GM12865 (cell line): ENCODE results near the gene RNF186.

Source experiments
- DNase-seq: peaks from one replicate; pipeline ENCODE4 v3.0.0; 2010; ENCODE audit warnings: low read depth
- H3K4me3 ChIP-seq: 2 replicates; pipeline ENCODE4 v1.5.1; 2011; ENCODE audit warnings: mild to moderate bottlenecking, low read depth, low read length, control low read depth
- TF ChIP-seq, protein P1 (sequence below): IDR thresholded peaks from 2 replicates; pipeline ENCODE4 v1.5.1; 2011; ENCODE audit warnings: low read length, control low read depth, low read depth, inconsistent platforms; ENCODE audit not compliant: insufficient read depth; ENCODE audit errors: missing control alignments

Gene RNF186

DNA sequence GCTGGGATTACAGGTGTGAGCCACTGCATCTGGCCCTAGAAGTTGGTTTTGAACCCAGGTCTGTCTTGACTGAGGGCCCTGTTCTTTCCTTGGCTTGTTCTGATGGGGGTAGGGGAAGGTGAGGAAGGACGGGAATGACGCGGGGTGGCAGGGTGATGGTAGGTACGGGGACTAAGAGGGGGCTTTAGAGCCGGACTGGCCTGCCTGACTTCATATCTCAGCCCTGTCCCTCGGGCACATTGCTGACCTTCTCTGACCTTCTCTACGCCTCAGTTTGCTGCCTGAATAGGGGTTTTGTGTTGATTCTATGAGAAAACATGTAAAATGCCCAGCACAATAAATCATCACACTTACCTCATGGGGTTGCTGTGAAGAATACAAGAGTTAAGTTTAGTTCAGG lies 6.7 kb downstream of the RNF186 start:
- no peak for DNase-seq
- H3K4me3 ChIP-seq, result no peak overlapping the region
- TF ChIP-seq, protein P1, sequence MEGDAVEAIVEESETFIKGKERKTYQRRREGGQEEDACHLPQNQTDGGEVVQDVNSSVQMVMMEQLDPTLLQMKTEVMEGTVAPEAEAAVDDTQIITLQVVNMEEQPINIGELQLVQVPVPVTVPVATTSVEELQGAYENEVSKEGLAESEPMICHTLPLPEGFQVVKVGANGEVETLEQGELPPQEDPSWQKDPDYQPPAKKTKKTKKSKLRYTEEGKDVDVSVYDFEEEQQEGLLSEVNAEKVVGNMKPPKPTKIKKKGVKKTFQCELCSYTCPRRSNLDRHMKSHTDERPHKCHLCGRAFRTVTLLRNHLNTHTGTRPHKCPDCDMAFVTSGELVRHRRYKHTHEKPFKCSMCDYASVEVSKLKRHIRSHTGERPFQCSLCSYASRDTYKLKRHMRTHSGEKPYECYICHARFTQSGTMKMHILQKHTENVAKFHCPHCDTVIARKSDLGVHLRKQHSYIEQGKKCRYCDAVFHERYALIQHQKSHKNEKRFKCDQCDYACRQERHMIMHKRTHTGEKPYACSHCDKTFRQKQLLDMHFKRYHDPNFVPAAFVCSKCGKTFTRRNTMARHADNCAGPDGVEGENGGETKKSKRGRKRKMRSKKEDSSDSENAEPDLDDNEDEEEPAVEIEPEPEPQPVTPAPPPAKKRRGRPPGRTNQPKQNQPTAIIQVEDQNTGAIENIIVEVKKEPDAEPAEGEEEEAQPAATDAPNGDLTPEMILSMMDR, result no peak

DNA sequence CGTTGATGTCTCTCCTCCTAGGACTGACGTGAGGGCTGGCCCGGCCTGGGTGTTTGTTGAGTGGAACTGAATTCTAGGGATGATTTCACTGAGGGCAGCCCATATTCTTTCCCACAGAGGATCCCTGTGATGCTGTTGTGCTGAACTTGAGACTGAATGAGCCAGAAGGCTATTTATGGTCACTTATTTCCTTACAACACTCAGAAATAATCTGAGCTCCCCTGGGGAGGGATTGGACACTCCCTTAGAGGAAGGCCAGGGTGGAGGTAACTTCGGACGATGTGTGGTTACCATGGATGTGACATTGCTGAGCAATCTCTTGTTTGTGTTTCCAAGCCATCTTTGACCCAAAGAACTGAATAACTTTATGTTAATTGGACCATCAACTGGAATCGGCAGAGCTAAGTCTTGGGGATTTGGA lies 10.2 kb downstream of the RNF186 start:
- H3K4me3 ChIP-seq, result no peak overlapping the region
- no peak for DNase-seq
- TF ChIP-seq, protein P1, result no peak

DNA sequence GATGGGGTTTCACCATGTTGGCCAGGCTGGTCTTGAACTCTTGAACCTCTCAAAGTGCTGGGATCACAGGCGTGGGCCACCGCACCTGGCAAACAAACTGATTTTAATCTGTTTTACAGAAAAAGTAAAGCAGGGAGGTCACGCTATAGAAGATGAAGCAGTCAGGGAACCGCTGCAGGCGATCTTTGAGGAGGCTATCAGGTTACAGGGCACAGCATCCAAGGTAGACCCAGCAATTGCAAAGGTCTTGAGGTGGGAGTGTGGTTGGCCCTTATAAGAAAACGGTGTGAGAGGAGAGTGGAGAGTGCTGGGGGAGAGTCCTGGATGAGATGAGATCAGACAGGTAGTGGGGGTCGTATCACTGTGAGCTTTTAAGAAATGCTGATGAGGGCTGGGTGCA lies 12.8 kb downstream of the RNF186 start:
- TF ChIP-seq, protein P1, result no peak
- DNase-seq, result no peak
- H3K4me3 ChIP-seq, result no peak overlapping the region

DNA sequence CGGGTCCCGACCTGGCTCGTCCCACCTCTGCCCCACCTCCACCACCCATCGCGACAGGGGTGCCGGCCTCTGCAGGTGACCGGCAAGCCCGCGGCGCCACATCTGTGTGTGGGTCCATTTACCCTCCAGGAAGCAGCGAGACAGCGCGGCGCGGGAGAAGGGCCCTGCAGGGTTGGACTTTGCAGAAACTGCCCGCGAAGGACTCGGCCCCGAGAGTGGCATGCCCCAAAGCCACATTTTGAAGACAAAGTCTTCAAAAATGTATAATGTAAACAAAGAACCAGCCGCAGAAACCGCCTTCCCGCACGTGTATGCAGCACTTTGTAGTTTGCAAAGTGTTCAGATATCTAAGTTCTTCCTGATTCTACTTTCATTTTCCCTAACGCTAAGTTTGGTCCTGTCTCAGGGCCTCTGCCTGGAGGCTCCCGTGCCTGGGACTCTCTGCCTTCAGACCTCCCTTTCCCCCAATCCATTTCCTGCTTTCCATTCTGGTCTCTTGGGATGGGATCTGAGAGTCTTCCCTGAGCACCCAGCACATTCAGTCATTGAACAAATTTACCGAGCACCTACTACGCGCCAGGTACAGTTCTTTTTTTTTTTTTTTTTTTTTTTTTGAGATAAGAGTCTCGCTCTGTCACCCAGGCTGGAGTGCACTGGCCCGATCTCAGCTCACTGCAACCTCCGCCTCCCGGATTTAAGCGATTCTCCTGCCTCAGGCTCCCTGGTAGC lies 14.8 kb downstream of the RNF186 start:
- TF ChIP-seq, protein P1, result no peak
- DNase-seq, result peak; percentile 72
- H3K4me3 ChIP-seq, result peak overlapping the region; percentile 68

DNA sequence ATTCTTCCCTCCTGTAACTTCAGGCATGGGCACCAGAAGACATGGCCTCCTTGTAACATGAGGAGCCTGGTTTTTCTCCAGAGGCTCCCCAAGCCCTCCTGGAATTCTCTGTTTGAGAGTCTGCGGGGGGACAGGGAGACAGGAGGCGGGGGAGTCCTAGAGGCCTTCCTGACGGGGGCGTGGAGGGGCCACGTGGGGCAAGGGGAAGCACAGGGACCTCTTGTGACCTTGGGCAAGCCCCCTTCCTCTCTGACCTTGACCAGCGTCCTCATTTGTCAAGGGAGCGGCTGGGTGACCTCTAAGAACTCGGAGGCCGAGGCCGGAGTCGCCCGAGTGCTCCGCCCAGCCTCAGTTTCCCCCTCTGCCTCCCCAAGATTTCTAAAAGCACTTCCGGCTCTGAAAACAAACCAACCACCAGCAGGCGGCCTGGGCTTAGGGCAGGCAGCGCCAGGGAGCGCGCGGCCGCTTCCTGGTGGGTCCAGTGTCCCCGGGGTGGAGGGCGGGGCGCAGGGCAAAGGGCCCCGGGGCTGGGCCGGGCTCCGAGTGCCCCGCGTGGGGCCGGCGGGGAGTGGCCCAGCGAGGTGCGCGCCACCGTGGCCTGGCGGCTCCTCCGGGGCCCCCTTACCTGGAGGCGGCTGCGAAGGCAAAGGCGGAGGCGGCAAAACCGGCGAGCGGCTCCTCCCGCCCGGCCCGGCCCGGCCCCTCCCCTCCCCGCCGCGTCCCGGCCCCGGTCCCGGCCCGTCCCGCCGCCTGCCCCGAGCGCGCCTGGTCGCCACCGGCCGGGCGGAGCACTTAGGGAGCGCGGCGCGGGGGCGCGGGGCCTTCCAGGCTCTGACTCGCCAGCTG lies 15.6 kb downstream of the RNF186 start, which contains the start of gene TMCO4:
TMCO4 (minus strand) TSS at position 687 of the 846 bp plus-strand sequence. CDS start 19,158 bp downstream, outside the sequence.
- peak; percentile 83 for DNase-seq
- TF ChIP-seq, protein P1, result peak; percentile 26
- H3K4me3 ChIP-seq, result peak within 1 kb of the TSS; percentile 68

DNA sequence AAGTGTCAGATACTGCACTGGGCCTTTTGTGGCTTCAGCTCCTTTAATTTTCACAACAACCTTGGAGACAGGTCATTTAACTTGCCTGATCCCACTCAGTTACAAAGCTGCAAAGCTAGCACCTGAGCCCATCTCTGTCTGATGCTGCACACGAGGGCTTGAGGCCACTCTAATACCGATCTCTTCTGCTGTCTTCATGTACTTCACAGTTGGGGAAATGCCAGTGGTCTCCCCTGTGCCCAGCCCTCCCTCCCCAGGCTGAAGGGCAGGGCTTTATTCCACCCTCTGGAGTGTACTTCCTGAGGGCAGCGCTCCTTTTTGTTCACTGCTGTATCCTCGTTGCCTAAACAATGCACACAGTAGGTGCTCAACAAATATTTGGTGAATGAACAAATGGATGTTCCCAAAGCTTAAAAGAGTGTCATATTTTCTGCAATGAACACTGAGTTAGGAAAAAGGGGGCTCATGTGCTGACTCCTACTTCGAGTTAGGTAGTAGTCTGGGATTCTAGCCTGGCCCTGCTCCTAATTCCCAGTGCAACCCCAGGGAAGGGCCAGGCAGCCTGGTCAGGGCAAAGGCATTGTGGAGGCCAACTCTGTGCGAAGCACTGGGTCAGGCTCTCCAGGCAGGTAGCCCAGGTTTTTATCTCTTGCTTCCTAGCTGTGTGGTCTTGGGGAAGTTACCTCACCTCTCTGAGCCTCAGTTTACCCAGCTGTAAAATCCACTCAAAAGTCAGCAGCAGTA lies 16.4 kb downstream of the RNF186 start:
- no peak for DNase-seq
- TF ChIP-seq, protein P1, result no peak
- H3K4me3 ChIP-seq, result peak overlapping the region; percentile 68
